ENCODE data around the gene FAM184B. TPM values are rescaled to one million over a fixed set of nuclear protein-coding genes. Genes with fewer than 3 reads are reported as not detected.

The FAM184B gene
- total and polyA plus RNA-seq, 2 experiments from 2014 or later, result 0.11 to 0.49 TPM

DNA sequence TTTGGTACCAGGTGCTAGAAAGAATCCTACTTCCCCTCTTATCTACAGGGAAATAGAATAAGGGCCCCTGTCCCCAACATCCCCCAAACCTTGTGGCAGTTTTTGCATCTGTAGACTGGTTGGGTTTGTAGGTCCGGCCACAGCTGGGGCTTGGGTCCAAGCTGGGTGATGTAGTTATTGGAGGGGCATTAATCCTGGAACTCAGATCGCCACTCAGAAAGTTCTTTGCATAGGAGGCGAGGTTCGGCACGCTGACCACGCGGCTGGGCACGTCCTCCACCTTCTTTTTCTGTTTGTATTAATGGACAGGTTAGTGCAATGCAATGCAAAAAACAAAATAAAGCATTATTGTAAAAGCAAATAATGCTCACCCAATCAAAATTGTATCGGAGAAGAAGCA is 147.8 kb downstream of the FAM184B start (continued):
- TF ChIP-seq, protein P1, sequence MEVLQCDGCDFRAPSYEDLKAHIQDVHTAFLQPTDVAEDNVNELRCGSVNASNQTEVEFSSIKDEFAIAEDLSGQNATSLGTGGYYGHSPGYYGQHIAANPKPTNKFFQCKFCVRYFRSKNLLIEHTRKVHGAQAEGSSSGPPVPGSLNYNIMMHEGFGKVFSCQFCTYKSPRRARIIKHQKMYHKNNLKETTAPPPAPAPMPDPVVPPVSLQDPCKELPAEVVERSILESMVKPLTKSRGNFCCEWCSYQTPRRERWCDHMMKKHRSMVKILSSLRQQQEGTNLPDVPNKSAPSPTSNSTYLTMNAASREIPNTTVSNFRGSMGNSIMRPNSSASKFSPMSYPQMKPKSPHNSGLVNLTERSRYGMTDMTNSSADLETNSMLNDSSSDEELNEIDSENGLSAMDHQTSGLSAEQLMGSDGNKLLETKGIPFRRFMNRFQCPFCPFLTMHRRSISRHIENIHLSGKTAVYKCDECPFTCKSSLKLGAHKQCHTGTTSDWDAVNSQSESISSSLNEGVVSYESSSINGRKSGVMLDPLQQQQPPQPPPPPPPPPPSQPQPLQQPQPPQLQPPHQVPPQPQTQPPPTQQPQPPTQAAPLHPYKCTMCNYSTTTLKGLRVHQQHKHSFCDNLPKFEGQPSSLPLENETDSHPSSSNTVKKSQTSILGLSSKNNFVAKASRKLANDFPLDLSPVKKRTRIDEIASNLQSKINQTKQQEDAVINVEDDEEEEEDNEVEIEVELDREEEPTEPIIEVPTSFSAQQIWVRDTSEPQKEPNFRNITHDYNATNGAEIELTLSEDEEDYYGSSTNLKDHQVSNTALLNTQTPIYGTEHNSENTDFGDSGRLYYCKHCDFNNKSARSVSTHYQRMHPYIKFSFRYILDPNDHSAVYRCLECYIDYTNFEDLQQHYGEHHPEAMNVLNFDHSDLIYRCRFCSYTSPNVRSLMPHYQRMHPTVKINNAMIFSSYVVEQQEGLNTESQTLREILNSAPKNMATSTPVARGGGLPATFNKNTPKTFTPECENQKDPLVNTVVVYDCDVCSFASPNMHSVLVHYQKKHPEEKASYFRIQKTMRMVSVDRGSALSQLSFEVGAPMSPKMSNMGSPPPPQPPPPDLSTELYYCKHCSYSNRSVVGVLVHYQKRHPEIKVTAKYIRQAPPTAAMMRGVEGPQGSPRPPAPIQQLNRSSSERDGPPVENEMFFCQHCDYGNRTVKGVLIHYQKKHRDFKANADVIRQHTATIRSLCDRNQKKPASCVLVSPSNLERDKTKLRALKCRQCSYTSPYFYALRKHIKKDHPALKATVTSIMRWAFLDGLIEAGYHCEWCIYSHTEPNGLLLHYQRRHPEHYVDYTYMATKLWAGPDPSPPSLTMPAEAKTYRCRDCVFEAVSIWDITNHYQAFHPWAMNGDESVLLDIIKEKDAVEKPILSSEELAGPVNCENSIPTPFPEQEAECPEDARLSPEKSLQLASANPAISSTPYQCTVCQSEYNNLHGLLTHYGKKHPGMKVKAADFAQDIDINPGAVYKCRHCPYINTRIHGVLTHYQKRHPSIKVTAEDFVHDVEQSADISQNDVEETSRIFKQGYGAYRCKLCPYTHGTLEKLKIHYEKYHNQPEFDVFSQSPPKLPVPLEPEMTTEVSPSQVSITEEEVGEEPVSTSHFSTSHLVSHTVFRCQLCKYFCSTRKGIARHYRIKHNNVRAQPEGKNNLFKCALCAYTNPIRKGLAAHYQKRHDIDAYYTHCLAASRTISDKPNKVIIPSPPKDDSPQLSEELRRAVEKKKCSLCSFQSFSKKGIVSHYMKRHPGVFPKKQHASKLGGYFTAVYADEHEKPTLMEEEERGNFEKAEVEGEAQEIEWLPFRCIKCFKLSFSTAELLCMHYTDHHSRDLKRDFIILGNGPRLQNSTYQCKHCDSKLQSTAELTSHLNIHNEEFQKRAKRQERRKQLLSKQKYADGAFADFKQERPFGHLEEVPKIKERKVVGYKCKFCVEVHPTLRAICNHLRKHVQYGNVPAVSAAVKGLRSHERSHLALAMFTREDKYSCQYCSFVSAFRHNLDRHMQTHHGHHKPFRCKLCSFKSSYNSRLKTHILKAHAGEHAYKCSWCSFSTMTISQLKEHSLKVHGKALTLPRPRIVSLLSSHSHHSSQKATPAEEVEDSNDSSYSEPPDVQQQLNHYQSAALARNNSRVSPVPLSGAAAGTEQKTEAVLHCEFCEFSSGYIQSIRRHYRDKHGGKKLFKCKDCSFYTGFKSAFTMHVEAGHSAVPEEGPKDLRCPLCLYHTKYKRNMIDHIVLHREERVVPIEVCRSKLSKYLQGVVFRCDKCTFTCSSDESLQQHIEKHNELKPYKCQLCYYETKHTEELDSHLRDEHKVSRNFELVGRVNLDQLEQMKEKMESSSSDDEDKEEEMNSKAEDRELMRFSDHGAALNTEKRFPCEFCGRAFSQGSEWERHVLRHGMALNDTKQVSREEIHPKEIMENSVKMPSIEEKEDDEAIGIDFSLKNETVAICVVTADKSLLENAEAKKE (CRISPR knock-in tag; IDR thresholded peaks at IDR 0.05), result no peak
- TF ChIP-seq JUNB (IDR thresholded peaks at IDR 0.05; ENCODE audit: unreplicated experiment) (no peak), ZNF331 (CRISPR knock-in tag; IDR thresholded peaks at IDR 0.05; ENCODE audit: low read depth) (no peak), ZNF114 (CRISPR knock-in tag; IDR thresholded peaks at IDR 0.05) (no peak)

DNA sequence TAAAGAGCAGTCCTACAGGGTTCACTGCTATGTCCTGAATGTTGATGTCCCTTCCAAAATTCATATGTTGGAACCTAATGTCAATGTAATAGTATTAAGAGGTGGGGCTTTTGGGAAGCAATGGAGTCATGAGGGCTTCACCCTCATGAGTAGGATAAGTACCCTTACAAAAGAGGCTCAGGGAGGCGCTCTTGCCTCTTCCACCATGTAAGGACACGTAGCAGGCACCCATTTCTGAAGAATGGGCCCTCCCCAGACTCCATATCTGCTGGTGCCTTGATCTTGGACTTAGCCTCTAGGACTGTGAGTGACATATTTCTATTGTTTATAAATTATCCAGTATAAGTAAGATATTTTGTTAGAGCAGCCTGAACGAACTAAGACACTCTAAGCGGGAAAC is 151.2 kb downstream of the FAM184B start:
- peaks cover 65% of the 10 kb centered on the region for H3K36me3 ChIP-seq (ENCODE audit: insufficient read depth)
- no peak overlapping the region for H3K4me2 ChIP-seq
- peak; percentile 53; the same call in 1 of the 3 replicates for ATAC-seq

More for the DNA sequence above, 151.2 kb downstream of the FAM184B start:
- Histone ChIP-seq H3K79me2 (replicated peaks; ENCODE audit: insufficient read depth) (peaks cover 49% of the 10 kb centered on the region), H3K4me1 (ENCODE audit: insufficient read depth) (no peaks in the 10 kb centered on the region), H3F3A (replicated peaks; ENCODE audit: low read depth) (0 out of 2 replicates have a peak, but pooled peaks cover under 1% of the 10 kb centered on the region), H3K27ac (ENCODE audit: low read depth) (no peak overlapping the region), H2AFZ (no peak overlapping the region), H3K9me2 (ENCODE audit: insufficient read depth) (no peaks in the 10 kb centered on the region), H4K20me1 (replicated peaks; ENCODE audit: insufficient read depth) (peaks cover 44% of the 10 kb centered on the region), H3K4me3 (no peak overlapping the region), H3K27me3 (ENCODE audit: insufficient read depth) (no peaks in the 10 kb centered on the region)
- Mint-ChIP-seq H3K27ac (no peak overlapping the region), H3K9me3 (no peaks in the 10 kb centered on the region), H3K4me3 (no peak overlapping the region), H3K36me3 (ENCODE audit: low read depth) (peaks cover 80% of the 10 kb centered on the region), H3K4me1 (no peaks in the 10 kb centered on the region), H3K27me3 (ENCODE audit: insufficient read depth, low read depth, poor library complexity) (peaks cover 3% of the 10 kb centered on the region)
- TF ChIP-seq, protein P2, sequence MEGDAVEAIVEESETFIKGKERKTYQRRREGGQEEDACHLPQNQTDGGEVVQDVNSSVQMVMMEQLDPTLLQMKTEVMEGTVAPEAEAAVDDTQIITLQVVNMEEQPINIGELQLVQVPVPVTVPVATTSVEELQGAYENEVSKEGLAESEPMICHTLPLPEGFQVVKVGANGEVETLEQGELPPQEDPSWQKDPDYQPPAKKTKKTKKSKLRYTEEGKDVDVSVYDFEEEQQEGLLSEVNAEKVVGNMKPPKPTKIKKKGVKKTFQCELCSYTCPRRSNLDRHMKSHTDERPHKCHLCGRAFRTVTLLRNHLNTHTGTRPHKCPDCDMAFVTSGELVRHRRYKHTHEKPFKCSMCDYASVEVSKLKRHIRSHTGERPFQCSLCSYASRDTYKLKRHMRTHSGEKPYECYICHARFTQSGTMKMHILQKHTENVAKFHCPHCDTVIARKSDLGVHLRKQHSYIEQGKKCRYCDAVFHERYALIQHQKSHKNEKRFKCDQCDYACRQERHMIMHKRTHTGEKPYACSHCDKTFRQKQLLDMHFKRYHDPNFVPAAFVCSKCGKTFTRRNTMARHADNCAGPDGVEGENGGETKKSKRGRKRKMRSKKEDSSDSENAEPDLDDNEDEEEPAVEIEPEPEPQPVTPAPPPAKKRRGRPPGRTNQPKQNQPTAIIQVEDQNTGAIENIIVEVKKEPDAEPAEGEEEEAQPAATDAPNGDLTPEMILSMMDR (conservative IDR thresholded peaks at IDR 0.05; ENCODE audit: low read depth in 2 of 2), result 0 out of 4 replicates have a peak, but pooled peaks of 1 of the 2 experiments have one; percentile 9
- TF ChIP-seq, protein P3, sequence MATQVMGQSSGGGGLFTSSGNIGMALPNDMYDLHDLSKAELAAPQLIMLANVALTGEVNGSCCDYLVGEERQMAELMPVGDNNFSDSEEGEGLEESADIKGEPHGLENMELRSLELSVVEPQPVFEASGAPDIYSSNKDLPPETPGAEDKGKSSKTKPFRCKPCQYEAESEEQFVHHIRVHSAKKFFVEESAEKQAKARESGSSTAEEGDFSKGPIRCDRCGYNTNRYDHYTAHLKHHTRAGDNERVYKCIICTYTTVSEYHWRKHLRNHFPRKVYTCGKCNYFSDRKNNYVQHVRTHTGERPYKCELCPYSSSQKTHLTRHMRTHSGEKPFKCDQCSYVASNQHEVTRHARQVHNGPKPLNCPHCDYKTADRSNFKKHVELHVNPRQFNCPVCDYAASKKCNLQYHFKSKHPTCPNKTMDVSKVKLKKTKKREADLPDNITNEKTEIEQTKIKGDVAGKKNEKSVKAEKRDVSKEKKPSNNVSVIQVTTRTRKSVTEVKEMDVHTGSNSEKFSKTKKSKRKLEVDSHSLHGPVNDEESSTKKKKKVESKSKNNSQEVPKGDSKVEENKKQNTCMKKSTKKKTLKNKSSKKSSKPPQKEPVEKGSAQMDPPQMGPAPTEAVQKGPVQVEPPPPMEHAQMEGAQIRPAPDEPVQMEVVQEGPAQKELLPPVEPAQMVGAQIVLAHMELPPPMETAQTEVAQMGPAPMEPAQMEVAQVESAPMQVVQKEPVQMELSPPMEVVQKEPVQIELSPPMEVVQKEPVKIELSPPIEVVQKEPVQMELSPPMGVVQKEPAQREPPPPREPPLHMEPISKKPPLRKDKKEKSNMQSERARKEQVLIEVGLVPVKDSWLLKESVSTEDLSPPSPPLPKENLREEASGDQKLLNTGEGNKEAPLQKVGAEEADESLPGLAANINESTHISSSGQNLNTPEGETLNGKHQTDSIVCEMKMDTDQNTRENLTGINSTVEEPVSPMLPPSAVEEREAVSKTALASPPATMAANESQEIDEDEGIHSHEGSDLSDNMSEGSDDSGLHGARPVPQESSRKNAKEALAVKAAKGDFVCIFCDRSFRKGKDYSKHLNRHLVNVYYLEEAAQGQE (IDR thresholded peaks at IDR 0.05; ENCODE audit: unreplicated experiment), result no peak
- DNase-seq (ENCODE audit: low spot score), result no peak

Data from GM23338 (cell line).